SH-SY5Y (cell line): ENCODE measurements around the gene MINK1.

Experiments used
- GATA2 ChIP-seq: IDR thresholded peaks from 2 replicates; pipeline ENCODE4 v1.6.1; 2011; ENCODE audit warnings: mild to moderate bottlenecking, low read depth, low read length
- GATA3 ChIP-seq: IDR thresholded peaks from 2 replicates; pipeline ENCODE4 v1.6.1; 2011; ENCODE audit warnings: low read depth, mild to moderate bottlenecking, low read length, moderate library complexity

Gene MINK1

GRCh38 chr17:4920351-4921048 lies 87.4 kb downstream of the MINK1 start:
- TF ChIP-seq GATA3 (no peak), GATA2 (no peak)

GRCh38 chr17:4921320-4921719 lies 88.2 kb downstream of the MINK1 start:
- TF ChIP-seq GATA3 (no peak), GATA2 (no peak)

GRCh38 chr17:4928881-4929280 lies 95.7 kb downstream of the MINK1 start:
- TF ChIP-seq GATA3 (no peak), GATA2 (no peak)

- TF ChIP-seq GATA2 = no peak
- no peak for TF ChIP-seq GATA3
These were observed 98.8 kb downstream of the MINK1 start, which contains the start of gene GP1BA for GRCh38 chr17:4931963-4932362. TSS of gene GP1BA (plus strand) at chr17:4932277. CDS start at chr17:4932605, 328 bp downstream.

- no peak for TF ChIP-seq GATA3
- TF ChIP-seq GATA2 = no peak
These were observed 99.6 kb downstream of the MINK1 start for GRCh38 chr17:4932756-4933155.

GRCh38 chr17:4933646-4934045 lies 100.5 kb downstream of the MINK1 start:
- TF ChIP-seq GATA3 = no peak
- no peak for TF ChIP-seq GATA2

- TF ChIP-seq GATA3 (no peak), GATA2 (no peak)
These were observed 101.2 kb downstream of the MINK1 start for GRCh38 chr17:4934173-4934979.

- no peak for TF ChIP-seq GATA3
- no peak for TF ChIP-seq GATA2
These were observed 102.5 kb downstream of the MINK1 start for GRCh38 chr17:4935650-4936049.

- no peak for TF ChIP-seq GATA3
- TF ChIP-seq GATA2 = no peak
These were observed 103.3 kb downstream of the MINK1 start for GRCh38 chr17:4936436-4936835.

GRCh38 chr17:4937553-4937952 lies 104.4 kb downstream of the MINK1 start:
- no peak for TF ChIP-seq GATA3
- TF ChIP-seq GATA2 = no peak

GRCh38 chr17:4938069-4938491 lies 104.9 kb downstream of the MINK1 start:
- TF ChIP-seq GATA3 = no peak
- no peak for TF ChIP-seq GATA2

GRCh38 chr17:4938688-4939545 lies 105.8 kb downstream of the MINK1 start:
- no peak for TF ChIP-seq GATA3
- no peak for TF ChIP-seq GATA2

GRCh38 chr17:4939546-4939795 lies 106.3 kb downstream of the MINK1 start:
- TF ChIP-seq GATA3 = no peak
- no peak for TF ChIP-seq GATA2
